GM12892 (cell line): Measurements from ENCODE around the gene ASAH2. TPM values are rescaled to one million over a fixed set of nuclear protein-coding genes. Genes with fewer than 3 reads are reported as not detected.
A peak's percentile ranks its signal among the peaks of the same experiment; 100 is the strongest.

Experiments used
- DNase-seq: peaks from one replicate; pipeline ENCODE4 v3.0.0; 2011; ENCODE audit not compliant: insufficient read length
- FAIRE-seq: peaks from 2 replicates; lab custom pipeline; 2011; peaks lifted over from hg19 to GRCh38; lab: Jason Lieb, UNC
- POLR2A ChIP-seq: IDR thresholded peaks from 2 replicates; pipeline ENCODE4 v1.6.1; 2011; ENCODE audit warnings: low read depth, low read length, control low read depth
- POLR2AphosphoS5 ChIP-seq: IDR thresholded peaks from 2 replicates; pipeline ENCODE4 v1.6.1; 2011; ENCODE audit warnings: low read depth, low read length, control low read depth
- TAF1 ChIP-seq: IDR thresholded peaks from 2 replicates; pipeline ENCODE4 v1.6.1; 2011; ENCODE audit warnings: low read depth, mild to moderate bottlenecking, control low read depth, low read length, borderline replicate concordance
- polyA plus RNA-seq: library from polyadenylated mRNA; unstranded; fragments of >200 nt; gene quantifications from one replicate; pipeline ENCODE4 v1.2.1, GENCODE V29; 2012; ENCODE audit warnings: missing spikeins, inconsistent platforms; ENCODE audit not compliant: missing spikeins

Gene ASAH2
- 4.5 TPM for polyA plus RNA-seq

DNA sequence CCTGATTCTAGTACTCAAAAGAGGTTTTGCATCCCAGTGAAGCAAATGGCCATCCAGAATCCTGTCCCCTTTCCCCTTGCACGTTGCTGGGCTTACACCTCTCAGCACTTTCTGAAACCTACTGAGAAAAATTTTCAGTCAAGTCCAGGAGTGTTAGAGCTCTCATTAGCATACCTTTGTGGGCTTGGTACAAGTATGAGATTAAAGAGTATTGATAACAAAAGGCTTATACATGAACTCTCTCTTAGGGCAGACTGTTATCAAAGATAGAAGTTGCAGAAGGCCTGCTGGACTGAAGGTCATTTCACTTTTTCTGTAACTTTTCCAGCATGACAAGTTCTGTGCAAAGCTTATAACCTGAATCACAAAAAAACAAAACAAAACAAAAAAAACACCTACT, at the start of gene ASAH2:
Gene ASAH2 (minus strand): TSS at position 123 of the 400 bp plus-strand sequence. CDS start 2,906 bp downstream, outside the sequence.
- FAIRE-seq (no peak), DNase-seq (no peak)
- TF ChIP-seq TAF1, result no peak
- no peak for TF ChIP-seq POLR2AphosphoS5
- no peak for TF ChIP-seq POLR2A

GRCh38 chr10:50299948-50300669, 48.8 kb upstream of the ASAH2 start:
- no peak for FAIRE-seq

DNA sequence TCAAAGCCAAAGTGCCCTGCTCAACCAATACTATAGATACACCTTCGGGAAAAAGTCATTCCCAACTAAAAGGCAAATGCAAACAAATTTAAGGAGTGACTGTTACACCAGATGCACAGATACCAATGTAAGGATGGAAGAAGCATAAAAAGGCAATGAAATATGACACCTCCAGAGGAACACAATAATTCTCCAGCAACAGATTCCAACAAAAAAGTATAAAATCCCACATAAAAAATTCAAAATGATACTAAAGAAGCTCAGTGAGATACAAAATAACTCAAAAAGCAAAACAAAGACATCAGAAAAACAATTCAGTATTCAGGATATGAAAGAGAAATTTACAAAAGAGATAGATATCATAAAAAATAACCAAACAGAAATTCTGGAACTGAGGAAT, 44.1 kb upstream of the ASAH2 start:
- DNase-seq (no peak), FAIRE-seq (no peak)
- TF ChIP-seq TAF1 (no peak), POLR2A (no peak), POLR2AphosphoS5 (no peak)

More at GRCh38 chr10:50299948-50300669, 48.8 kb upstream of the ASAH2 start:
- DNase-seq, result no peak
- no peak for TF ChIP-seq POLR2A
- TF ChIP-seq TAF1, result no peak
- no peak for TF ChIP-seq POLR2AphosphoS5

DNA sequence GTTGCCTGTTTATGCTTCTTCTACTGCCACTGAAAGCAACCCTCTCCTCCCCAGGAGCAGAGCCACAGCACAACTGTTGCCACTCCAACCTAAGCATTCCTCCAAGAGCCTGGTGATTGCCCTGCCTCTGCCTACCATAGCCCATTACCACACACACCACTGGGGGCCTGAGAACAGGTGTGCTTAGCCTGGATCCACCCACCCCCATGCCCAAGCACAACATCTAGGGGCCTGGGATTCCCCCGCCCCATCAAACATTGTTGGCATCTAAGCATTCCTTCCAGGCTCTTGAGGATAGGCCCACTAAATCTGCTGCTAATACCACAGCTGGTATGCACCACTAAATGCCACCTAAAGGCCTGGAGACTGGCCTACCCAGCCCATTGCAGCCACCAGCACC, 43.3 kb upstream of the ASAH2 start:
- no peak for DNase-seq
- FAIRE-seq, result no peak
- TF ChIP-seq TAF1, result no peak
- no peak for TF ChIP-seq POLR2AphosphoS5

GRCh38 chr10:50293513-50294313, 42.4 kb upstream of the ASAH2 start:
- DNase-seq (no peak), FAIRE-seq (no peak)
- TF ChIP-seq POLR2A (no peak), TAF1 (no peak), POLR2AphosphoS5 (no peak)

DNA sequence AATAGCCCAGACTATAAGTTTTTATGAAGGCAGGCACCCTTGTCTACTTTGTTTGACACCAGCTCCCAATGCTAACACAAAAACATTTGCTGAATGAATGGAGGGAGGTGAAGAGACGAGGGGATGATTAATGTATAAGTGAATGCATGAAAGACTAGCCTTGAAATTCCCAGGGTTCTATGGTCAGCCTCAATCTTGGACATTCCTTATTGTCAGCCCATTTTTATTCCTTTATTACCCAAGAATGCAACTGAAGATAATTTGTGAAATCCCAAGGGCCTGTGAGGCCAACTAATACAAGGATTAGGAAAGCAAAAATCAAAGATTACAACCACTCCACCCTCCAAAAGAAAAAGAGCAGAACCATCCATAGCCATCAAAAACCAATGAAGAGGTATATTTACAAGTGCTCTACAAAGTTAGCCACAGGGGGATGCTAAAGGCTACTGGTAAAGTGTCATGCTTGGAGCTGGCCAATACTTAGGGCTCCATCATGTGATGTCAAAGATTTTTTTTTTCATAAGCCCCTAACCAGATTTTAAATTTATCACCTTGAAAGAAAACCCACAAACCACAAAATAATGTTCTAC, 40.0 kb upstream of the ASAH2 start:
- no peak for DNase-seq
- FAIRE-seq, result peak; percentile 56

DNA sequence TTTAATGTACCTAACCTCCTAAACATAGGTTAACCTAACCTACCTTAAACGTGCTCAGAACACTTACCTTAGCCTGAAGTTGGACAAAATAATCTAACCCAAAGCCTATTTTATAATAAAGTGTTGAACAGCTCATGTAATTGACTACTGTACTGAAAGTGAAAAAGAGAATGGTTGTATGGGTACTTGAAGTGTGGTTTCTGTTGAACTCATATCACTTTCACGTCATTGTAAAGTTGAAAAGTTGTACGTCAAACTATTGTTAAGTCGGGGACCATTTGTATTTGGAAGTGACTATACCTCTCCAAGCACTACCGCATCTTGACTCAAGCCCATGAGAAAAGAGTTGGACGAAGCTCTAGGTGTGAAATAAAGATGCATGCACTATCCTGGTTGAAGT, 37.9 kb upstream of the ASAH2 start:
- DNase-seq (no peak), FAIRE-seq (no peak)
- no peak for TF ChIP-seq POLR2A
- TF ChIP-seq TAF1, result no peak
- no peak for TF ChIP-seq POLR2AphosphoS5

More for the DNA sequence above, 40.0 kb upstream of the ASAH2 start:
- TF ChIP-seq POLR2AphosphoS5 (no peak), TAF1 (no peak), POLR2A (no peak)

DNA sequence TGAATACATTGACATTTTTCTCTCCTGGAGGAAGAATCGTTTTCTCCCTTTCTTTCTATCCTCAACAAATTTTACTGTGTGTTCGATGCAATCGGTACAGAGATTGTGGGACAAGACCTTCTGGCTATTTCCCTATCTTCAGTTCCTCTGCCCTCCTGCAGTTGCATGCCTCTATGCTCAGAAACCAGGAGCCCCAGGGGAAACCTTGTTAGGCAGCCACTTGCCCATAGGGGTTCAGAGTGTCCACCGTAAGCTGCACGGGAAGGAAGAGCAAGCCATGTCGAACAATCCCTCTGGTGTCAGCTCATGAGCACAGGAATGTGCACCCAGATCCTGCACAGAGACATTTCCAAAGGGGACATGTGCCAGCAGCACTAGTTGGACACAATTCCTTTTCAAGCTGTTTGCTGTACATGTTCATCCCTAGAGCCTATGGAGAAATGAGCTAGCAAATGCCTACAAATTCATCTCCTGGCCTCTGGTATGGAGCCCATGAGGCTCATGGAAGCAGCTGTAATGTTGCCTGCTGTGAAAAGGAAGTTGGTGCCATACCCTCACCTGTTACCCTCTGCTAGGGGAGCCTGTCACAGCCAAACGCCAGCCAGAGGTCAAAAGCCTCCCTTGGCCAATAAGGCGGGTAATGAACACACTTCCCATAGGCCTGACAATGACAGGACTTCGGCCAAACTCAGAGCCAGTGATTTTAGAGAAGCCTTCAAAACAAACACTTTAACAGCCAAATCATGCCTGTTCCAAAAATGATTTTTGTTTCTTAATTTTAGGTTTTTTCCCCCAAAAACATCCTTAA, 35.9 kb upstream of the ASAH2 start:
- TF ChIP-seq POLR2AphosphoS5 (no peak), POLR2A (no peak), TAF1 (no peak)
- FAIRE-seq, result no peak

GRCh38 chr10:50286517-50286916, 35.2 kb upstream of the ASAH2 start:
- DNase-seq, result no peak
- no peak for FAIRE-seq
- TF ChIP-seq POLR2A (no peak), TAF1 (no peak), POLR2AphosphoS5 (no peak)

More for the DNA sequence above, 35.9 kb upstream of the ASAH2 start:
- no peak for DNase-seq

GRCh38 chr10:50281967-50282522, 30.7 kb upstream of the ASAH2 start:
- TF ChIP-seq POLR2A (no peak), TAF1 (no peak), POLR2AphosphoS5 (no peak)
- DNase-seq, result no peak
- no peak for FAIRE-seq
